Mesothelial cell of epicardium (in vitro differentiated cells): Measurements from ENCODE around the gene LIMS2. TPM values are rescaled to one million over a fixed set of nuclear protein-coding genes. Genes with fewer than 3 reads are reported as not detected.
A peak's percentile ranks its signal among the peaks of the same experiment; 100 is the strongest.

Experiments used
- DNase-seq, 2 experiments: peaks; one replicate each; pipeline ENCODE4 v3.0.0; 2021; ENCODE audit warnings: low spot score in 2 of 2; ENCODE audit not compliant: unreplicated experiment in 2 of 2
- H3K27ac Mint-ChIP-seq: 2 replicates; pipeline ENCODE4 v1.8.0; 2021; ENCODE audit warnings: mixed read lengths
- H3K27me3 Mint-ChIP-seq: 2 replicates; pipeline ENCODE4 v1.8.0; 2021; ENCODE audit warnings: low read depth, mixed read lengths
- H3K36me3 Mint-ChIP-seq: 2 replicates; pipeline ENCODE4 v1.8.0; 2021; ENCODE audit warnings: mixed read lengths
- H3K4me1 Mint-ChIP-seq: 2 replicates; pipeline ENCODE4 v1.8.0; 2021; ENCODE audit warnings: mixed read lengths
- H3K4me3 Mint-ChIP-seq: 2 replicates; pipeline ENCODE4 v1.8.0; 2021; ENCODE audit warnings: mild to moderate bottlenecking, moderate library complexity, mixed read lengths
- H3K9me3 Mint-ChIP-seq: 2 replicates; pipeline ENCODE4 v1.8.0; 2021; ENCODE audit warnings: mixed read lengths
- total RNA-seq: library from RNA; stranded (reverse); gene quantifications from 3 replicates; pipeline ENCODE4 v1.2.1, GENCODE V29; 2021
- TF ChIP-seq, protein P1 (sequence below): fragments of 200-600 bp; sonication (generic); IDR thresholded peaks from one replicate; pipeline ENCODE4 v1.5.0; 2021; ENCODE audit warnings: antibody characterized with exemption; ENCODE audit not compliant: unreplicated experiment

Gene LIMS2
- total RNA-seq, 1 donor from 2014 or later, result 11.9 TPM

DNA sequence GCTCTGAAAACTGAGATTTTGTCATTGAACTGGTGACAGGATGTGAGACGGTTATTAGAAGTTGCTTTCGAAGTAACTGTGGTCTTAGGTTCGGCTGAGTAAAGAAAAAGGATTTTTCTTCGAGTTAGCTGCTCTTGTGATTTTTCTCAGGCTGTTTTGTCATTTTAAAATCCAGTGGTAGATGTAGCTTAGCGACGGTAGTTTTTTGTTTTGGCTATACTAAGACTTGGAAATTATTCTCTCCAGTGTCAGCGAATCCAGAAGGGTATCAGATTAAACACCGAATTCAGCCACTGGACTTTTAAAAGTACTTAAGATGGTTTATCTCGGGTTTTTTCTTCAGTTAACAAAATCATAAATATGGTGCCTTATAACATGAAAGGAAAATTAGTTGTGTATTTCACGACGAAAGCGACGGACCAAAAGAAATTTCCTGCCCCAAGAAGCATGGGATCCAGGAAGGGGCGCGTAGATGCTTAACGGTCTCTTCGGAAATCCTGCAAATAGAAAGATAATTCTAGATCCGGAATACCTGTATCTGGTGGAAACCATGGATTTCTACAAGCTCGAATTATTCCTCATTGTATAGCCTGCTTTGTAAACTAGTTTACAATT lies 27.2 kb upstream of the LIMS2 start:
- H3K27ac Mint-ChIP-seq, result peak overlapping the region; percentile 94
- peaks cover 35% of the 10 kb centered on the region for H3K4me1 Mint-ChIP-seq
- peak overlapping the region; percentile 66 for H3K4me3 Mint-ChIP-seq
- H3K27me3 Mint-ChIP-seq, result no peaks in the 10 kb centered on the region
- no peaks in the 10 kb centered on the region for H3K9me3 Mint-ChIP-seq
- DNase-seq, result no peak
- TF ChIP-seq, protein P1, sequence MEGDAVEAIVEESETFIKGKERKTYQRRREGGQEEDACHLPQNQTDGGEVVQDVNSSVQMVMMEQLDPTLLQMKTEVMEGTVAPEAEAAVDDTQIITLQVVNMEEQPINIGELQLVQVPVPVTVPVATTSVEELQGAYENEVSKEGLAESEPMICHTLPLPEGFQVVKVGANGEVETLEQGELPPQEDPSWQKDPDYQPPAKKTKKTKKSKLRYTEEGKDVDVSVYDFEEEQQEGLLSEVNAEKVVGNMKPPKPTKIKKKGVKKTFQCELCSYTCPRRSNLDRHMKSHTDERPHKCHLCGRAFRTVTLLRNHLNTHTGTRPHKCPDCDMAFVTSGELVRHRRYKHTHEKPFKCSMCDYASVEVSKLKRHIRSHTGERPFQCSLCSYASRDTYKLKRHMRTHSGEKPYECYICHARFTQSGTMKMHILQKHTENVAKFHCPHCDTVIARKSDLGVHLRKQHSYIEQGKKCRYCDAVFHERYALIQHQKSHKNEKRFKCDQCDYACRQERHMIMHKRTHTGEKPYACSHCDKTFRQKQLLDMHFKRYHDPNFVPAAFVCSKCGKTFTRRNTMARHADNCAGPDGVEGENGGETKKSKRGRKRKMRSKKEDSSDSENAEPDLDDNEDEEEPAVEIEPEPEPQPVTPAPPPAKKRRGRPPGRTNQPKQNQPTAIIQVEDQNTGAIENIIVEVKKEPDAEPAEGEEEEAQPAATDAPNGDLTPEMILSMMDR, result no peak
- peaks cover 3% of the 10 kb centered on the region for H3K36me3 Mint-ChIP-seq

DNA sequence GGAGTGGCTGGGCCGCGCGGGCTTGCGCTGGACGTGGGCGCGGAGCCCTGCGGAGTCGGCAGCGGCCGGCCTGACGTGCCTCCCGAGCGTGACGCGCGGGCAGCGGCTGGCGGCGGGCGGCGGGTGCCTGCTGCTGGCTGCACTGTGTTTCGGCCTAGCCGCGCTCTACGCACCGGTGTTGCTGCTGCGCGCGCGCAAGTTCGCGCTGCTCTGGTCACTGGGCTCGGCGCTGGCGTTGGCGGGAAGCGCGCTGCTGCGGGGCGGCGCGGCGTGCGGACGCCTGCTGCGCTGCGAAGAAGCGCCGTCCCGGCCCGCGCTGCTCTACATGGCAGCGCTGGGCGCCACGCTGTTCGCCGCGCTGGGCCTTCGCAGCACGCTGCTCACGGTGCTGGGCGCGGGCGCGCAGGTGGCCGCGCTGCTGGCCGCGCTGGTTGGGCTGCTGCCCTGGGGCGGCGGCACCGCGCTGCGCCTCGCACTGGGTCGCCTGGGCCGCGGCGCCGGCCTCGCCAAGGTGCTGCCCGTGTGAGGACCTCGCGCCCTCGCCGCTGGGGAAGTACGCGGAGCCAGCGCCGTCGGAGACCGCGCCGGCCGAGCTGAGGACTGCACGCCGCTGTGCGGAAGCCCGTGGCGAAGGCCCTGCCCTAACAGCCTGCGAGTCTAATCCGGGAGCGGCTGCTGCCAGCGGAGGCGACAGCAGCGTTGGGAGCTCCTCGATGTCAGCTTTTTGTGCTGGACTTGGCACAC lies 26.5 kb upstream of the LIMS2 start:
- H3K27ac Mint-ChIP-seq, result peak overlapping the region; percentile 94
- peaks cover 35% of the 10 kb centered on the region for H3K4me1 Mint-ChIP-seq
- peak overlapping the region; percentile 88 for H3K4me3 Mint-ChIP-seq
- no peaks in the 10 kb centered on the region for H3K9me3 Mint-ChIP-seq
- peak; percentile 55 to 75 for DNase-seq
- no peaks in the 10 kb centered on the region for H3K27me3 Mint-ChIP-seq
- peaks cover 3% of the 10 kb centered on the region for H3K36me3 Mint-ChIP-seq
- TF ChIP-seq, protein P1, result no peak

DNA sequence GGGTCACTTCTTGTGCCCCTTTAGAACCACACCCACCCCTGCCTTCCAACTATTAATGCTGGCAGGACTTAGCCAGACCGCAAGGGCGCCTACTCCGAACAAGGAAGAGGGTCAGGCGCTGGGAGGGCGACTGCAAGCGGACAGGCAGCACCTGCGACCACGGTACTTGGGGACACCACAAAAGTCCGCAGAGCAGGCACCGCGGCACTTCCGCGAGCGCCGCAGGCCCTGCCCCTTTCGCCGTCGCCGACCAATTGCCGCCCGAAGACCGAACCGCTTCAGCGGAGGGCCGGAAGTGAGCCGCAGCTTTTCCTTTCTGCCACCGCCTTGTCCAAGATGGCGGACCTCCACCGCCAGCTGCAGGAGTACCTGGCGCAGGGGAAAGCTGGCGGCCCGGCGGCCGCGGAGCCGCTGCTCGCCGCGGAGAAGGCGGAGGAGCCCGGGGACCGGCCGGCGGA lies 25.9 kb upstream of the LIMS2 start, which contains the start of gene SFT2D3:
TSS of gene SFT2D3 (plus strand) at position 305 of the 458 bp plus-strand sequence. CDS start at position 337, 32 bp downstream.
- H3K27ac Mint-ChIP-seq, result peak within 1 kb of the TSS; percentile 97
- TF ChIP-seq, protein P1, result no peak

DNA sequence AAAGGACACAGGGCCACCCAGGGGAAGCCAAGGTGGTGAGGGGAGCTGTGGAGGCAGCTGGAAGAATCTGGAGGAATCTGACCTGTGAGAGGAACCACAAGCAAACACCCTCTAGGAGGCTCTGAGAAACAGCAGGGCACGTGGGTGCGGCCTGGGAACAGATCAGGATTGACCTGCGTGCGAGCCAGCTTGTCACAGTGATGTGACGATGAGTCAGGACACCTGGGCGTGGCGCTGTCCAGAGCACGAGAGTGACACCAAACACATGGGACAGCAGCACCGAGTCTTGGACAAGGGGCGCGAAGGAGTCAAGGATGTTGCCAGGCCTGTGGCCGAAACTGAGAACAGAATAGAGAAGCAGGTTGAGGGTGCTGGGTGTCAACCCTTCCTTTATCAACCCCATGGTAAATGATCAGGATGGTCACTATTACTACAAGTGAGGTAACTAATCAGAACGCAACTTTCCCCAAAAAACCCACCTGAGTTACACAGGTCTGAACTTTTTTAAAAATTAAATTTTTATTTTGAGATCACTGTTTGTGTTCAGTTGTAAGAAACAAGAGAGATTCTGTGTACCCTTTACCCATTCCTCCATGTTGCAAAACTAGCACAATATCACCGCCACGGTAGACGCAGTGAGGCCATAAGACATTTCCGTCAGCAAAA lies 25.3 kb upstream of the LIMS2 start:
- TF ChIP-seq, protein P1, result no peak
- H3K27me3 Mint-ChIP-seq, result no peaks in the 10 kb centered on the region
- H3K27ac Mint-ChIP-seq, result peak overlapping the region; percentile 97
- peak overlapping the region; percentile 88 for H3K4me3 Mint-ChIP-seq
- no peak for DNase-seq
- H3K4me1 Mint-ChIP-seq, result peaks cover 35% of the 10 kb centered on the region
- H3K36me3 Mint-ChIP-seq, result peaks cover 3% of the 10 kb centered on the region
- no peaks in the 10 kb centered on the region for H3K9me3 Mint-ChIP-seq

More for the DNA sequence above, 25.9 kb upstream of the LIMS2 start, which contains the start of gene SFT2D3:
- H3K4me3 Mint-ChIP-seq, result peak within 1 kb of the TSS; percentile 88
- peaks cover 35% of the 10 kb centered on the region for H3K4me1 Mint-ChIP-seq
- H3K36me3 Mint-ChIP-seq, result peaks cover 3% of the 10 kb centered on the region
- H3K9me3 Mint-ChIP-seq, result no peaks in the 10 kb centered on the region
- peak; percentile 77 to 87 for DNase-seq
- no peaks in the 10 kb centered on the region for H3K27me3 Mint-ChIP-seq

DNA sequence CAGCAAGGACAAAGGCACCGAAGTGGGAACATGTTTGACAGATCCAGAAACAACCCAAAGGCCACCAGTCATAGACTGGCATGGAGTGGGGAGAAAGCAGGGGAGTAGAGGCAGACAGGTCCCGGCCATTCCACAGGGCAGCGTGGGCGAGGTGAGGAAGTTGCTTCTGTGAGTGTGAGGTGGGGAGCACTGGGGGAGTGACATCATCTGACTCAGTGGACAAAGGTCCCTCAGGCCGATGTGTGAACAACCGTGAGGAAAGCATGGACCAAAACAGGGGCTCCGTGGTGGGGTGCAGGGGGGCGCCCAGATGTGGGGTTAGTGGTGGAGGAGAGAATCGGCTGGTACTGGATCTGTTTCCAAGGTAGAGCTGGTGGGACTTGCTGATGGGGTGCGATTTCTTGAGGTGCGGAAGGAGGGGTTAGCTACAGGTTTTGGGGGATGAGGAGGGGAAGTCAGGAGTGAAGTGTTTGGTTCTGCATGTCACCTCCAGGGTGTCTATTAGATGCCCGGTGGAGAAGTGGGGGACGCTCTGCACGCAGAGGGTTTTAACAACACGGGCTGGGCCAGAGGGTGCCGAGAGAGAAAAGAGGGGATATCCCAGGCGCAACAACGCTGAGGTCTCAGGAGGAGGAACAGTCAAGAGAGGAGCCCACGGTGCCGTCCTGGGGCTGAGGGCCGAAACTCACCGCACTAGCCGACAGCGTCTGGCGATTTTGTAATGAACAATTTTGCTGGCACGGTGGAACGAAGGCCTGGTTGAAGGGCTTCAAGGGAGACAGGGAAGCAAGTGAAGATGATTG lies 23.4 kb upstream of the LIMS2 start:
- Mint-ChIP-seq H3K4me3 (no peak overlapping the region), H3K9me3 (no peaks in the 10 kb centered on the region), H3K4me1 (peaks cover 23% of the 10 kb centered on the region), H3K27me3 (no peaks in the 10 kb centered on the region), H3K36me3 (no peaks in the 10 kb centered on the region), H3K27ac (no peak overlapping the region)
- TF ChIP-seq, protein P1, result no peak
- DNase-seq, result no peak
